Pulmonary artery endothelial cell (primary cell): ENCODE data around the gene LYSMD3. TPM values are rescaled to one million over a fixed set of nuclear protein-coding genes. Genes with fewer than 3 reads are reported as not detected.

Experiments
- DNase-seq: peaks from one replicate; pipeline ENCODE4 v3.0.0-alpha.2; 2011; ENCODE audit warnings: low read depth, low spot score
- total RNA-seq: library from RNA; depleted of rRNA; stranded (reverse); fragments of >200 nt; gene quantifications from 2 replicates; pipeline ENCODE4 v1.2.3, GENCODE V29; 2014

Gene LYSMD3
- total RNA-seq, 1 donor from 2014 or later, result 15.3 TPM

GRCh38 chr5:90483206-90483605 is 46.2 kb downstream of the LYSMD3 start:
- no peak for DNase-seq

- DNase-seq, result no peak
Measured at GRCh38 chr5:90480699-90481098, 48.7 kb downstream of the LYSMD3 start.

- no peak for DNase-seq
Measured at GRCh38 chr5:90479611-90480385, 49.6 kb downstream of the LYSMD3 start.

- DNase-seq, result no peak
Measured at GRCh38 chr5:90477621-90478215, 51.7 kb downstream of the LYSMD3 start.

- DNase-seq, result no peak
Measured at GRCh38 chr5:90477073-90477472, 52.3 kb downstream of the LYSMD3 start.

- no peak for DNase-seq
Measured at GRCh38 chr5:90476391-90476790, 53.0 kb downstream of the LYSMD3 start.

GRCh38 chr5:90475436-90475980 is 53.9 kb downstream of the LYSMD3 start:
- DNase-seq, result no peak

- DNase-seq, result peak; percentile 74
Measured at GRCh38 chr5:90474235-90475107, 54.9 kb downstream of the LYSMD3 start, which contains the start of the genes MBLAC2 and POLR3G. MBLAC2 (minus strand) TSS chr5:90474771; CDS start chr5:90474292, 479 bp downstream. POLR3G (plus strand) TSS chr5:90474864; CDS start chr5:90485568, 10,704 bp downstream.

- DNase-seq, result no peak
Measured at GRCh38 chr5:90473396-90474234, 55.8 kb downstream of the LYSMD3 start.

- no peak for DNase-seq
Measured at GRCh38 chr5:90472783-90473395, 56.5 kb downstream of the LYSMD3 start.

Other genes starting within 250 kb of the LYSMD3 start
- 9.2 and 19.8 TPM in 2 replicates for gene CETN3, start 119.8 kb downstream of the LYSMD3 start, total RNA-seq
- 4.1 and 6.3 TPM in 2 replicates for gene MBLAC2, start 54.8 kb downstream of the LYSMD3 start, total RNA-seq
- 10.0 and 11.9 TPM in 2 replicates for gene POLR3G, start 54.7 kb downstream of the LYSMD3 start, total RNA-seq
- gene ADGRV1, start 29.2 kb upstream of the LYSMD3 start, total RNA-seq, result 0.04 and 0.20 TPM in 2 replicates